IMR-90 (cell line): ENCODE data around the gene PRKCE. TPM values are rescaled to one million over a fixed set of nuclear protein-coding genes. Genes with fewer than 3 reads are reported as not detected.

Experiments
- ATAC-seq: fragments of 200-7000 bp; cut with Tn5 transposase; 2 replicates; pipeline ENCODE4 v1.9.1; 2020; ENCODE audit warnings: low read depth, mild to moderate bottlenecking, moderate library complexity
- BruUV-seq: library from RNA; stranded (reverse); fragments of 400-500 nt; replicated peaks from 2 replicates; lab custom pipeline; 2021; lab: Mats Ljungman, UMichigan
- CTCF ChIA-PET: fragments of 300-600 bp; formaldehyde crosslinking; extraction: SDS; loops from one replicate; lab custom pipeline; 2021; ENCODE audit warnings: antibody characterized with exemption; lab: Yijun Ruan, JAX
- POLR2A ChIA-PET: fragments of 300-600 bp; sonication (Branson Sonifier 250); formaldehyde crosslinking; loops from one replicate; lab custom pipeline; 2022; ENCODE audit warnings: antibody characterized with exemption; ENCODE audit not compliant: unreplicated experiment; lab: Charles Lee
- DNase-seq: peaks from one replicate; pipeline ENCODE4 v3.0.0; 2013
- H2AFZ ChIP-seq: replicated peaks from 2 replicates; pipeline ENCODE3; 2013; ENCODE audit warnings: low read length, mild to moderate bottlenecking; ENCODE audit not compliant: poor library complexity
- H2AK5ac ChIP-seq: 2 replicates; pipeline ENCODE4 v1.6.1; 2013; ENCODE audit warnings: low read depth, low read length, inconsistent platforms
- H2AK9ac ChIP-seq: replicated peaks from 2 replicates; pipeline ENCODE3; 2013; ENCODE audit warnings: mild to moderate bottlenecking, low read depth, low read length, moderate library complexity; ENCODE audit not compliant: poor library complexity
- H2BK120ac ChIP-seq: 2 replicates; pipeline ENCODE4 v1.6.1; 2013; ENCODE audit warnings: low read depth, low read length, inconsistent platforms
- H2BK15ac ChIP-seq: 3 replicates; pipeline ENCODE4 v1.6.1; 2013; ENCODE audit warnings: low read depth, low read length, inconsistent platforms
- H2BK20ac ChIP-seq: 2 replicates; pipeline ENCODE4 v1.6.1; 2013; ENCODE audit warnings: low read depth, mild to moderate bottlenecking, inconsistent platforms, low read length, moderate library complexity
- H2BK5ac ChIP-seq: 2 replicates; pipeline ENCODE4 v1.6.1; 2013; ENCODE audit warnings: mild to moderate bottlenecking, low read depth, low read length, inconsistent platforms; ENCODE audit not compliant: poor library complexity, severe bottlenecking
- H3K14ac ChIP-seq: replicated peaks from 2 replicates; pipeline ENCODE4 v1.6.1; 2013; ENCODE audit warnings: low read depth, low read length, inconsistent platforms
- H3K18ac ChIP-seq: 2 replicates; pipeline ENCODE4 v1.6.1; 2013; ENCODE audit warnings: low read depth, low read length, control low read depth
- H3K23ac ChIP-seq: 2 replicates; pipeline ENCODE4 v1.6.1; 2013; ENCODE audit warnings: low read depth, low read length, inconsistent platforms
- H3K27ac ChIP-seq: 2 replicates; pipeline ENCODE4 v1.5.1; 2013; ENCODE audit warnings: mild to moderate bottlenecking, control low read depth, low read length; ENCODE audit not compliant: insufficient read depth
- H3K27me3 ChIP-seq: 2 replicates; pipeline ENCODE4 v1.6.1; 2013; ENCODE audit warnings: low read length; ENCODE audit not compliant: control insufficient read depth, insufficient read depth
- H3K36me3 ChIP-seq: 2 replicates; pipeline ENCODE4 v1.6.1; 2013; ENCODE audit warnings: low read length, mixed read lengths; ENCODE audit not compliant: control insufficient read depth, insufficient read depth
- H3K4ac ChIP-seq: 2 replicates; pipeline ENCODE4 v1.6.1; 2013; ENCODE audit warnings: low read depth, low read length, inconsistent platforms
- H3K4me1 ChIP-seq: 2 replicates; pipeline ENCODE4 v1.6.1; 2013; ENCODE audit warnings: low read length, mixed read lengths; ENCODE audit not compliant: control insufficient read depth, insufficient read depth
- H3K4me2 ChIP-seq: 2 replicates; pipeline ENCODE4 v1.6.1; 2013; ENCODE audit warnings: low read depth, mild to moderate bottlenecking, control low read depth, low read length, moderate library complexity
- H3K4me3 ChIP-seq: 2 replicates; pipeline ENCODE4 v1.5.1; 2013; ENCODE audit warnings: low read depth, mild to moderate bottlenecking, control low read depth, low read length, moderate library complexity; ENCODE audit not compliant: insufficient read depth
- H3K56ac ChIP-seq: 2 replicates; pipeline ENCODE4 v1.6.1; 2013; ENCODE audit warnings: low read length, inconsistent platforms; ENCODE audit not compliant: insufficient read depth; ENCODE audit errors: extremely low read depth
- H3K79me1 ChIP-seq, 2 experiments: 2 replicates each; pipeline ENCODE4 v1.6.1; 2013; ENCODE audit warnings: low read length in 2 of 2, inconsistent platforms in 1 of 2, low read depth in 1 of 2
- H3K9ac ChIP-seq: 2 replicates; pipeline ENCODE4 v1.6.1; 2013; ENCODE audit warnings: low read depth, low read length, control low read depth
- H3K9me1 ChIP-seq: 2 replicates; pipeline ENCODE4 v1.6.1; 2013; ENCODE audit warnings: low read length, inconsistent platforms; ENCODE audit not compliant: insufficient read depth
- H3K9me3 ChIP-seq: 2 replicates; pipeline ENCODE4 v1.6.1; 2013; ENCODE audit warnings: low read length; ENCODE audit not compliant: control insufficient read depth, insufficient read depth
- H4K20me1 ChIP-seq: 2 replicates; pipeline ENCODE4 v1.6.1; 2013; ENCODE audit warnings: low read length, inconsistent platforms; ENCODE audit not compliant: insufficient read depth
- H4K5ac ChIP-seq: 2 replicates; pipeline ENCODE4 v1.6.1; 2013; ENCODE audit warnings: mild to moderate bottlenecking, low read depth, low read length, control low read depth
- H4K8ac ChIP-seq, 2 experiments: 2 replicates each; pipeline ENCODE4 v1.6.1; 2013; ENCODE audit warnings: low read depth in 2 of 2, low read length in 2 of 2, control low read depth in 1 of 2, inconsistent platforms in 1 of 2
- H4K91ac ChIP-seq: 2 replicates; pipeline ENCODE4 v1.6.1; 2013; ENCODE audit warnings: low read depth, low read length, inconsistent platforms; ENCODE audit not compliant: insufficient read depth
- CEBPB ChIP-seq: IDR thresholded peaks from 2 replicates; pipeline ENCODE4 v1.6.1; 2012; ENCODE audit warnings: low read depth, low read length, improper control_type of control experiment
- CHD1 ChIP-seq: IDR thresholded peaks from 2 replicates; pipeline ENCODE4 v1.6.1; 2012; ENCODE audit warnings: low read depth, low read length, improper control_type of control experiment
- FOS ChIP-seq: fragments of 150-350 bp; IDR thresholded peaks from 2 replicates; pipeline ENCODE4 v1.6.1; 2016; ENCODE audit warnings: low read depth, low read length
- MXI1 ChIP-seq: IDR thresholded peaks from 2 replicates; pipeline ENCODE4 v1.6.1; 2012; ENCODE audit warnings: low read depth, mild to moderate bottlenecking, low read length, moderate library complexity, borderline replicate concordance
- RAD21 ChIP-seq: IDR thresholded peaks from 2 replicates; pipeline ENCODE4 v1.6.1; 2012; ENCODE audit warnings: low read length, improper control_type of control experiment
- RCOR1 ChIP-seq: IDR thresholded peaks from 2 replicates; pipeline ENCODE4 v1.6.1; 2012; ENCODE audit warnings: mild to moderate bottlenecking, low read length, improper control_type of control experiment; ENCODE audit not compliant: insufficient replicate concordance
- RFX5 ChIP-seq: IDR thresholded peaks from 2 replicates; pipeline ENCODE4 v1.8.0; 2012; ENCODE audit warnings: low read depth, mild to moderate bottlenecking, low read length, moderate library complexity
- SMC3 ChIP-seq: fragments of 150-350 bp; IDR thresholded peaks from 2 replicates; pipeline ENCODE4 v1.6.1; 2016; ENCODE audit warnings: low read depth, mild to moderate bottlenecking, antibody characterized with exemption, low read length, moderate library complexity
- WGBS, 2 experiments: methylation state at CpG; one replicate each; pipeline versions ENCODE4 v1.1.5 to v1.1.7; 2013; ENCODE audit warnings: missing lambda C conversion rate in 2 of 2; ENCODE audit not compliant: insufficient read length in 1 of 2; ENCODE audit errors: extremely low coverage in 2 of 2; 5-methylcytosine and 5-hydroxymethylcytosine counted together
- dilution Hi-C: fragments of 300-500 bp; cut with HindIII; formaldehyde crosslinking; loops from one replicate; pipeline ENCODE4 v1.14.3; 2018; ENCODE audit warnings: low sequenced_read_pairs; ENCODE audit not compliant: unreplicated experiment
- in situ Hi-C: fragments of 300-500 bp; cut with MboI; formaldehyde crosslinking; loops from 3 replicates; pipeline ENCODE4 v1.14.3; 2019; ENCODE audit warnings: low sequenced_read_pairs, inconsistent platforms, mixed read lengths
- intact Hi-C: fragments of 100-400 bp; cut with micrococcal nuclease; formaldehyde crosslinking; loops from 2 replicates; pipeline ENCODE4 v1.10.0; 2022
- polyA plus RNA-seq, 3 experiments: library from polyadenylated mRNA; depleted of rRNA; stranded (reverse); fragments of >200 nt; gene quantifications; 2 replicates each; pipeline ENCODE4 v1.2.3, GENCODE V29; 2012; ENCODE audit warnings: low replicate concordance in 1 of 3
- total RNA-seq: library from RNA; depleted of rRNA; stranded (reverse); fragments of >200 nt; gene quantifications from 2 replicates; pipeline ENCODE4 v1.2.3, GENCODE V29; 2012
- TF ChIP-seq, protein P1 (sequence below): fragments of 150-350 bp; IDR thresholded peaks from 2 replicates; pipeline ENCODE4 v1.6.1; 2016; ENCODE audit warnings: low read depth, mild to moderate bottlenecking, low read length, moderate library complexity, borderline replicate concordance
- TF ChIP-seq, protein P2 (sequence below): fragments of 150-350 bp; IDR thresholded peaks from 2 replicates; pipeline ENCODE4 v1.6.1; 2017; ENCODE audit warnings: mild to moderate bottlenecking, antibody characterized with exemption, low read length, low read depth
- TF ChIP-seq, protein P3 (sequence below): conservative IDR thresholded peaks from 2 replicates; pipeline ENCODE4 v1.5.1; 2012; ENCODE audit warnings: mild to moderate bottlenecking, low read depth, low read length, improper control_type of control experiment

PRKCE gene
- total and polyA plus RNA-seq, 2 of the 4 experiments (the other 2 are of a cell fraction): 8.1 to 32.4 TPM

DNA sequence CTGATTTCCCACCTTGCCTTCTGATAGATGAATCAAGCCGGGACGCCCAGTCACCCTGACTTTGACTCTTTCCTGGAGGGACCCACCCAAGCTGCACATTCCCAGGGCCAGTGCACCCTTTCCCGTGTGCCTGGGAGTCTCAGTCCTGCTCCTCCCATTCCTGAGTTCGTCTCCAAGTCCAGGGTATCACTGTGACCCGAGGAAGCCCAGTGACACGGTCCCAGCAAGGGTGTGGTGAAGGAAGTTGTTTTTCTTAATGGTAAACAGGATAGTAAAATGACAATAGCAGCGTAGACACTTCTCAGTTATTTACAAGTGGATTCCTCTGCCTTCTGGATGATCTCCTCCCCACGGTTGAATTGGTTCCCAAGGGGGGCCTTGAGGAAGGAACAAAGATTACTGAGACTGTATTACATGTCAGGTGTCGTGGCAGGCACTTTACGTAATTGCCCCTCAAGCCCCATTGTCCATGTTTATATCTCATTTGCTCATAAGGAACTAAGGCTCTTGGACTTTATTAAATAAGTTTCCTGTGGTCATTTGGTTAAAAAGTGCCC, 123.3 kb downstream of the PRKCE start:
- no peak overlapping the region for H3K4me3 ChIP-seq
- 0 out of 2 replicates have a peak, but pooled peaks cover 13% of the 10 kb centered on the region for H3K9me1 ChIP-seq
- no peak overlapping the region for H3K14ac ChIP-seq
- no peaks in the 10 kb centered on the region for H3K9me3 ChIP-seq
- no peak overlapping the region for H2BK20ac ChIP-seq
- no peak overlapping the region for H4K8ac ChIP-seq
- no peak overlapping the region for H2AK5ac ChIP-seq
- peaks cover 14 to 32% of the 10 kb centered on the region in 2 experiments for H3K79me1 ChIP-seq
- H3K36me3 ChIP-seq: no peaks in the 10 kb centered on the region
- H3K4me2 ChIP-seq: no peak overlapping the region
- H3K9ac ChIP-seq: no peak overlapping the region
- H2AFZ ChIP-seq: no peak overlapping the region
- intact Hi-C loops (loop anchor here (5.0 kb wide), 1 partner anchor 163 kb away; no protein-coding TSS in a partner anchor), in situ Hi-C loops (loop anchor here (5.0 to 10.0 kb wide), 2 partner anchors 127 to 160 kb away; no protein-coding TSS in a partner anchor), dilution Hi-C loops (no loop called here)
- H3K4ac ChIP-seq: no peak overlapping the region; the same call in 1 of the 2 replicates
- no peak overlapping the region for H4K91ac ChIP-seq
- peaks cover 15% of the 10 kb centered on the region for H4K20me1 ChIP-seq
- H3K4me1 ChIP-seq: peaks cover 8% of the 10 kb centered on the region; the same call in 1 of the 2 replicates
- no peak overlapping the region for H2BK120ac ChIP-seq
- no peak overlapping the region for H3K23ac ChIP-seq
- no peak overlapping the region for H3K18ac ChIP-seq
- no peak for ATAC-seq
- DNase-seq: no peak
- no peak overlapping the region for H2BK5ac ChIP-seq
- H4K5ac ChIP-seq: no peak overlapping the region
- H3K56ac ChIP-seq: no peak overlapping the region
- ChIA-PET POLR2A (interaction anchor here (0.6 kb wide), 1 partner anchor 136 kb away, joined by 4 read pairs; no protein-coding TSS in a partner anchor), CTCF (no interaction called here)
- no peak overlapping the region for H3K27ac ChIP-seq
- no TSS peak for BruUV-seq
- H2BK15ac ChIP-seq: no peak overlapping the region
- TF ChIP-seq CHD1 (no peak), RAD21 (no peak), RCOR1 (no peak), SMC3 (no peak), CEBPB (no peak), RFX5 (no peak), MXI1 (no peak), FOS (no peak)
- TF ChIP-seq, protein P1, sequence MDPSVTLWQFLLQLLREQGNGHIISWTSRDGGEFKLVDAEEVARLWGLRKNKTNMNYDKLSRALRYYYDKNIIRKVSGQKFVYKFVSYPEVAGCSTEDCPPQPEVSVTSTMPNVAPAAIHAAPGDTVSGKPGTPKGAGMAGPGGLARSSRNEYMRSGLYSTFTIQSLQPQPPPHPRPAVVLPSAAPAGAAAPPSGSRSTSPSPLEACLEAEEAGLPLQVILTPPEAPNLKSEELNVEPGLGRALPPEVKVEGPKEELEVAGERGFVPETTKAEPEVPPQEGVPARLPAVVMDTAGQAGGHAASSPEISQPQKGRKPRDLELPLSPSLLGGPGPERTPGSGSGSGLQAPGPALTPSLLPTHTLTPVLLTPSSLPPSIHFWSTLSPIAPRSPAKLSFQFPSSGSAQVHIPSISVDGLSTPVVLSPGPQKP: no peak
- TF ChIP-seq, protein P2, sequence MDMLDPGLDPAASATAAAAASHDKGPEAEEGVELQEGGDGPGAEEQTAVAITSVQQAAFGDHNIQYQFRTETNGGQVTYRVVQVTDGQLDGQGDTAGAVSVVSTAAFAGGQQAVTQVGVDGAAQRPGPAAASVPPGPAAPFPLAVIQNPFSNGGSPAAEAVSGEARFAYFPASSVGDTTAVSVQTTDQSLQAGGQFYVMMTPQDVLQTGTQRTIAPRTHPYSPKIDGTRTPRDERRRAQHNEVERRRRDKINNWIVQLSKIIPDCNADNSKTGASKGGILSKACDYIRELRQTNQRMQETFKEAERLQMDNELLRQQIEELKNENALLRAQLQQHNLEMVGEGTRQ: no peak
- TF ChIP-seq, protein P3, sequence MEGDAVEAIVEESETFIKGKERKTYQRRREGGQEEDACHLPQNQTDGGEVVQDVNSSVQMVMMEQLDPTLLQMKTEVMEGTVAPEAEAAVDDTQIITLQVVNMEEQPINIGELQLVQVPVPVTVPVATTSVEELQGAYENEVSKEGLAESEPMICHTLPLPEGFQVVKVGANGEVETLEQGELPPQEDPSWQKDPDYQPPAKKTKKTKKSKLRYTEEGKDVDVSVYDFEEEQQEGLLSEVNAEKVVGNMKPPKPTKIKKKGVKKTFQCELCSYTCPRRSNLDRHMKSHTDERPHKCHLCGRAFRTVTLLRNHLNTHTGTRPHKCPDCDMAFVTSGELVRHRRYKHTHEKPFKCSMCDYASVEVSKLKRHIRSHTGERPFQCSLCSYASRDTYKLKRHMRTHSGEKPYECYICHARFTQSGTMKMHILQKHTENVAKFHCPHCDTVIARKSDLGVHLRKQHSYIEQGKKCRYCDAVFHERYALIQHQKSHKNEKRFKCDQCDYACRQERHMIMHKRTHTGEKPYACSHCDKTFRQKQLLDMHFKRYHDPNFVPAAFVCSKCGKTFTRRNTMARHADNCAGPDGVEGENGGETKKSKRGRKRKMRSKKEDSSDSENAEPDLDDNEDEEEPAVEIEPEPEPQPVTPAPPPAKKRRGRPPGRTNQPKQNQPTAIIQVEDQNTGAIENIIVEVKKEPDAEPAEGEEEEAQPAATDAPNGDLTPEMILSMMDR: no peak
- no peak overlapping the region for H2AK9ac ChIP-seq
- H3K27me3 ChIP-seq: no peaks in the 10 kb centered on the region
- WGBS, 2 experiments: 79% methylated on average over 3 of the region's 10 CpGs; no CpG with 5 or more reads in 1 of the 2 experiments
